SK-N-SH (cell line): ENCODE measurements around the gene SMYD3. TPM values are rescaled to one million over a fixed set of nuclear protein-coding genes. Genes with fewer than 3 reads are reported as not detected.

Experiments used
- CTCF ChIA-PET: fragments of 300-600, 350-600 bp; formaldehyde crosslinking; extraction: SDS; loops from one replicate; lab custom pipeline; 2021; lab: Yijun Ruan, JAX
- POLR2A ChIA-PET: fragments of 350-600 bp; sonication (Branson Sonifier 250); formaldehyde crosslinking; extraction: SDS; loops from one replicate; lab custom pipeline; 2020; ENCODE audit warnings: antibody characterized with exemption, inconsistent platforms; lab: Yijun Ruan, JAX
- DNase-seq: peaks from one replicate; pipeline ENCODE4 v3.0.0; 2012
- H2AFZ ChIP-seq: fragments of 200-600 bp; sonication (generic); 2 replicates; pipeline ENCODE4 v1.8.1; 2016; ENCODE audit warnings: antibody characterized with exemption, mild to moderate bottlenecking, low read depth
- H3F3A ChIP-seq: fragments of 200-600 bp; sonication (generic); replicated peaks from 2 replicates; pipeline ENCODE3; 2016; ENCODE audit warnings: antibody characterized with exemption, mild to moderate bottlenecking; ENCODE audit not compliant: insufficient read depth
- H3K27ac ChIP-seq, 2 experiments: fragments of 200-500 bp in 1 of 2; fragments of 200-600 bp in 1 of 2; sonication (Bioruptor generic) in 1 of 2; sonication (generic), shearing (Covaris generic) in 1 of 2; 2 replicates each; pipeline versions ENCODE4 v1.5.1 to v1.6.1; 2014 to 2016; ENCODE audit warnings: low read depth in 2 of 2, inconsistent platforms in 1 of 2, low read length in 1 of 2, mild to moderate bottlenecking in 1 of 2, mixed read lengths in 1 of 2
- H3K27me3 ChIP-seq: fragments of 200-600 bp; sonication (generic), shearing (Covaris generic); 2 replicates; pipeline ENCODE4 v1.6.1; 2016; ENCODE audit warnings: mixed run types; ENCODE audit not compliant: insufficient read depth
- H3K36me3 ChIP-seq, 2 experiments: fragments of 200-500 bp in 1 of 2; fragments of 200-600 bp in 1 of 2; sonication (Bioruptor generic) in 1 of 2; sonication (generic) in 1 of 2; replicated peaks in 1 of 2; 2 replicates each; pipeline versions ENCODE3 to v1.5.1; 2014 to 2016; ENCODE audit warnings: low read length in 1 of 2, mild to moderate bottlenecking in 1 of 2; ENCODE audit not compliant: insufficient read depth in 2 of 2, control insufficient read depth in 1 of 2
- H3K4me1 ChIP-seq, 2 experiments: fragments of 200-500 bp in 1 of 2; fragments of 200-600 bp in 1 of 2; sonication (Bioruptor generic) in 1 of 2; sonication (generic), shearing (Covaris generic) in 1 of 2; 2 replicates each; pipeline versions ENCODE4 v1.5.1 to v1.6.1; 2014 to 2016; ENCODE audit warnings: low read depth in 1 of 2, low read length in 1 of 2, mixed run types in 1 of 2; ENCODE audit not compliant: insufficient read depth in 2 of 2, control insufficient read depth in 1 of 2
- H3K4me2 ChIP-seq: fragments of 200-600 bp; sonication (generic), shearing (Covaris generic); 2 replicates; pipeline ENCODE4 v1.6.1; 2017; ENCODE audit warnings: mixed run types
- H3K4me3 ChIP-seq, 2 experiments: fragments of 200-500 bp in 1 of 2; fragments of 200-600 bp in 1 of 2; sonication (Bioruptor generic) in 1 of 2; sonication (generic), shearing (Covaris generic) in 1 of 2; 2 replicates each; pipeline versions ENCODE4 v1.5.1 to v1.8.1; 2014 to 2016; ENCODE audit warnings: low read depth in 2 of 2, inconsistent platforms in 1 of 2, low read length in 1 of 2, mild to moderate bottlenecking in 1 of 2, mixed read lengths in 1 of 2, moderate library complexity in 1 of 2
- H3K79me2 ChIP-seq: fragments of 200-600 bp; sonication (generic); 2 replicates; pipeline ENCODE4 v1.8.1; 2017; ENCODE audit warnings: mild to moderate bottlenecking; ENCODE audit not compliant: insufficient read depth
- H3K9ac ChIP-seq: fragments of 200-600 bp; sonication (generic); 2 replicates; pipeline ENCODE4 v1.6.1; 2017; ENCODE audit warnings: mixed run types
- H3K9me2 ChIP-seq: fragments of 200-600 bp; sonication (generic); 2 replicates; pipeline ENCODE4 v1.6.1; 2017; ENCODE audit warnings: mixed run types
- H3K9me3 ChIP-seq: fragments of 200-600 bp; sonication (generic); 2 replicates; pipeline ENCODE4 v1.6.1; 2017; ENCODE audit warnings: mixed run types, mild to moderate bottlenecking, moderate library complexity
- H4K20me1 ChIP-seq: fragments of 200-600 bp; sonication (generic); 2 replicates; pipeline ENCODE4 v1.6.1; 2017; ENCODE audit warnings: mild to moderate bottlenecking, mixed run types; ENCODE audit not compliant: insufficient read depth
- EZH2phosphoT487 ChIP-seq: fragments of 200-600 bp; sonication (generic); IDR thresholded peaks from 2 replicates; pipeline ENCODE4 v1.6.1; 2017; ENCODE audit warnings: low read depth, mixed run types, mild to moderate bottlenecking, antibody characterized with exemption, moderate library complexity, borderline replicate concordance
- MAX ChIP-seq: IDR thresholded peaks from 2 replicates; pipeline ENCODE4 v1.4.0; 2012; ENCODE audit warnings: low read depth
- PBX3 ChIP-seq: IDR thresholded peaks from 2 replicates; pipeline ENCODE4; 2012
- REST ChIP-seq: IDR thresholded peaks from 2 replicates; pipeline ENCODE4 v1.6.1; 2012; ENCODE audit warnings: mild to moderate bottlenecking, low read depth, low read length, moderate library complexity
- RXRA ChIP-seq: IDR thresholded peaks from 2 replicates; pipeline ENCODE4 v1.4.0; 2012; ENCODE audit warnings: low read depth, mild to moderate bottlenecking, borderline replicate concordance
- TAF1 ChIP-seq: IDR thresholded peaks from 2 replicates; pipeline ENCODE4 v1.6.1; 2012; ENCODE audit warnings: low read depth, mild to moderate bottlenecking, low read length, moderate library complexity, borderline replicate concordance
- USF1 ChIP-seq: IDR thresholded peaks from 2 replicates; pipeline ENCODE4 v1.4.0; 2012; ENCODE audit warnings: low read depth, borderline replicate concordance
- WGBS: methylation state at CpG from one replicate; pipeline ENCODE4 v1.1.6; 2017; ENCODE audit warnings: low lambda C conversion rate; 5-methylcytosine and 5-hydroxymethylcytosine counted together
- polyA plus RNA-seq, 3 experiments: library from polyadenylated mRNA; depleted of rRNA; stranded (reverse); fragments of >200 nt; gene quantifications; 2 replicates each; pipeline ENCODE4 v1.2.3, GENCODE V29; 2012

SMYD3 gene
- polyA plus RNA-seq, 1 of the 3 experiments (the other 2 are of a cell fraction), result 31.4 TPM

GRCh38 chr1:246425895-246426294 lies 81.2 kb downstream of the SMYD3 start:
- CTCF ChIA-PET, result interaction anchor here (1.1 kb wide), 1 partner anchor 389 kb away, joined by 3 read pairs; no protein-coding TSS in a partner anchor
- WGBS, result 97% methylated on average over 3 of the region's 3 CpGs
- no peaks in the 10 kb centered on the region for H3K27me3 ChIP-seq

More at GRCh38 chr1:246425895-246426294, 81.2 kb downstream of the SMYD3 start:
- no peaks in the 10 kb centered on the region for H3K9me3 ChIP-seq
- H4K20me1 ChIP-seq, result no peaks in the 10 kb centered on the region
- no peak for DNase-seq
- H3K4me2 ChIP-seq, result no peak overlapping the region
- H3K9ac ChIP-seq, result no peak overlapping the region
- no peak overlapping the region for H2AFZ ChIP-seq
- H3K4me3 ChIP-seq, result no peak overlapping the region
- TF ChIP-seq PBX3 (no peak), MAX (no peak), EZH2phosphoT487 (no peak), TAF1 (no peak), REST (no peak), USF1 (no peak), RXRA (no peak)
- TF ChIP-seq, all 33 proteins: peak for 0
- Histone ChIP-seq H3K79me2 (no peaks in the 10 kb centered on the region; the same call in 1 of the 2 replicates), H3K27ac (no peak overlapping the region), H3K4me1 (peaks cover 0 to 7% of the 10 kb centered on the region in 2 experiments; a peak in 2 of 4 replicates), H3F3A (no peaks in the 10 kb centered on the region), H3K36me3 (no peaks in the 10 kb centered on the region), H3K9me2 (no peaks in the 10 kb centered on the region)
- POLR2A ChIA-PET, result no interaction called here
